GM11168 (cell line): ENCODE measurements around the gene PTPRC.

Experiments
- in situ Hi-C: fragments of 300-500 bp; cut with MboI; formaldehyde crosslinking; loops from one replicate; pipeline ENCODE4 v1.12.0; 2022; ENCODE audit warnings: low sequenced_read_pairs; ENCODE audit not compliant: unreplicated experiment

PTPRC gene

DNA sequence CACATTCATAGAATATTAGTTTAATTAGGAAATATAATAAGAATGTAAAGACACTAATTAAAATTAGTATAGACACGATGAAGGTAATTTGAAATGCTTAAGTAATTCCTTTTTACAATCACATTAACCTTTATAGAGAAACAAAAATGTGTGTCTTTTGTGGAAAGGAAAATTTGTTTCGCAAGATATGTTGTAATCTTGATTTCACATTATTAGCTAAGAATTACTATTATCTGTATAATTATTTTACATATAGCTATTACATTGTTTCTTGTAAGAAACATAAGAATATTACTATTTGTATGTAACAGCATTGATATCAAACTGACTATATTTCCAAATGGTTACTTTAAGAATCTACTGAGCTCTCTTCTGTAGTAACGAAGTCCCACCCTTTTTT is 111.2 kb downstream of the PTPRC start:
- in situ Hi-C loops: no loop called here

DNA sequence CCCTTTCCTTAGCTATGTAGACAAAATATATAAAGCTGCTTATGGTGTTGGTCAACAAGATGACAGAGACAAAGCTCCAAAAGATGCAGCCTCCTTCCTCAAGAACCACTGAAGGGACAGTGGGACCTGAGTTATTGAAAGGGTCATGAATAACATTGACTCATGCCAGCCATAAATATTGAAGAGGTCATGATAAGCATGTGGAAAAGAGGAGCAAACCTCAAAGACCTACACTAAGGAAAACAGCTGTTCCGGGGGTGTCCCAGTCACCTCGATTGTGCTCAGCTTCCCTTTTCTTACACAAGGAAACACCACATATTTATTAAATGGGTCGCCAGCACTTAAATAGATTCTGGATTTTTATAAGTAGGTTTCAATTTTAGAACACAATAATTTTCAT is 112.9 kb downstream of the PTPRC start:
- in situ Hi-C loops: no loop called here

DNA sequence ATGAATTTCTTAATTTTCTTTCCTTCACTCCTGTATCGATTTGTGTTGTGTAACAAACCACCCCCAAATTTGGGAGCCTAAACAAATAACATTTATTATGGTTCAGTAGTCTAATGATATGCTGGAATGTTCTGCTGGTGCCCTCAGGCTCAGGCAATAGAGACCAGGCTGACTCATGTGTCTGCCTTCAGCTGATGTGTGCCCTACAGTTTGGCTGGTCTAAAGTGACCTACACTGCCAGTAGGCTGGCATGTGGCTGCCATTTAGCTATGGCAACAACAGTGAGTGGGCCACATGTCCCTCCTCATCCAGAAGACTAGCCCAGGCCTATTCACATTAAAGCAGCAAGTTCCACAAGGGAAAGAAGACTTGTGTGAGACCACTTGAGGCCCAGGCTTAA is 115.8 kb downstream of the PTPRC start:
- in situ Hi-C loops: no loop called here

DNA sequence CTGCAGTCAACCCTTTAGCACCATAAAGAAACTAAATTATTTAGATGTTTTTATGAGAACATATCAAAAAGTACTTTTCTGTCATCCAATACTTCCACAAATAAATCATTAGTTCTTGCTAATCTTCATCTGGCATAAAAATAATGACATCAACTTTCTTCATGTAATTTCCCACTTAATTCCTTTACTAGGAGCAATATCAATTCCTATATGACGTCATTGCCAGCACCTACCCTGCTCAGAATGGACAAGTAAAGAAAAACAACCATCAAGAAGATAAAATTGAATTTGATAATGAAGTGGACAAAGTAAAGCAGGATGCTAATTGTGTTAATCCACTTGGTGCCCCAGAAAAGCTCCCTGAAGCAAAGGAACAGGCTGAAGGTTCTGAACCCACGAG is 116.9 kb downstream of the PTPRC start:
- in situ Hi-C loops: no loop called here

DNA sequence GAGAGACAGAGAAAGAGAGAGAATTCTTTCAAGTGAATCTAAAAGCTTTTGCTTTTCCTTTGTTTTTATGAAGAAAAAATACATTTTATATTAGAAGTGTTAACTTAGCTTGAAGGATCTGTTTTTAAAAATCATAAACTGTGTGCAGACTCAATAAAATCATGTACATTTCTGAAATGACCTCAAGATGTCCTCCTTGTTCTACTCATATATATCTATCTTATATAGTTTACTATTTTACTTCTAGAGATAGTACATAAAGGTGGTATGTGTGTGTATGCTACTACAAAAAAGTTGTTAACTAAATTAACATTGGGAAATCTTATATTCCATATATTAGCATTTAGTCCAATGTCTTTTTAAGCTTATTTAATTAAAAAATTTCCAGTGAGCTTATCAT is 117.6 kb downstream of the PTPRC start:
- in situ Hi-C loops: no loop called here

DNA sequence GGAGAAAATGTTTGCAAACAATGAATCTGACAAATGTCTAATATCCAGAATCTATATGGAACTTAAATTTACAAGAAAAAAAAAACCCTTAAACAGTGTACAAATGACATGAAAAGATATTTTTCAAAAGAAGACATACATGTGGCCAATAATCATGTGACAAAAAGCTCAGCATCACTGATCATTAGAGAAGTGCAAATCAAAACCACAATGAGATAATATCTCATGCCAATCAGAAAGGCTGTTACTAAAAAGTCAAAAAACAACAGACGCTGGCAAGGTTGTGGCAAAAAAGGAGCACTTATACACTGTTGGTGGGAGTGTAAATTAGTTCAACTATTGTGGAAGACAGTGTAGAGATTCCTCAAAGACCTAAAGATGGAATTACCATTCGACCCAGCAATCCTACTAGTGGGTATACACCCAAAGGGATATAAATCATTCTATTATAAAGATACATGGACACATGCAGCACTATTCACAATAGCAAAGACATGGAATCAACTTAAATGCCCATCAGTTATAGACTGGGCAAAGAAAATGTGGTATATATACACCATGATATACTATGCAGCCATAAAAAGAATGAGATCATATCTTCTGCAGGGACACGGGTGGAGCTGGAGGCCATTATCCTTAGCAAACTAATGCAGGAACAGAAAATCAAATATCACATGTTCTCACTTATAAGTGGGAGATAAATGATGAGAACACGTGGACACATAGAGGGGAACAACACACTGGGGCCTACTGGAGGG is 123.2 kb downstream of the PTPRC start:
- in situ Hi-C loops: no loop called here

DNA sequence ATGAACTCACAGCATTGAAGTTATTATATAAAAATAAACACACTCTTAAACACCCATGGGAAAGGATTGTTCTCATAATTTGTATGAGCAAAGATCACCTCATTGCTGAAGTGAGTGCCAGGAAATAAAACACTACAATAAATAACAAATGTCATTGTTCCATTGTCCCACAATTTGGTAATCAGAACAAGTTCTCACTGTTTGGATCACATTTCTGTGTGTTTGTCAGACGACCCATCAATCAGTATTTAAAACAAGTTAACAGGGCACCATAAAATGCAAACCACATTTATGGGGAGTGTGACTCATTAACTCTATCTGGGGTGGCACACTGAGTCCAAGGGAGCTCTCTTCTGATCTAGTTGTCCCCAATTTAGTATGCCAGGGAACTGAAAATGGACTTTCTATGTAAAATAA is 124.5 kb downstream of the PTPRC start:
- in situ Hi-C loops: no loop called here

DNA sequence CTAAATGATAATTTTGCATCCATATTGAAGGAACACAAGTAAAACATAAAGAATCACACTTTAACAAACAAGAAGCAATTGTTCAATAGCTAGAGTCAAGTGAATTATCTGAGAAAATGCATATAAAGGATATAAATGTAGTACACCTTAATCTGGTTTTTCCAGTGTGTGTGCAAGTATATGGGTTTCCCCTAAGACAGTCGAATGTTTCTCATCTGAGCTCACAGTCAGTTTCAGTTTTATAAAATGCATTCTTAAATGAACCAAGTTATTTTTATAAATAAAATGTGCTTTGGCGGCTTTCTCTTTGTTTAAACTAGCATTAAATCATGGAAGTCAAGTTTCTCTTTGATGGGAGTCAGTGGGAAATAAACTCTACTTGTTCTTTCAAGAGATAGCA is 125.9 kb downstream of the PTPRC start:
- in situ Hi-C loops: no loop called here

DNA sequence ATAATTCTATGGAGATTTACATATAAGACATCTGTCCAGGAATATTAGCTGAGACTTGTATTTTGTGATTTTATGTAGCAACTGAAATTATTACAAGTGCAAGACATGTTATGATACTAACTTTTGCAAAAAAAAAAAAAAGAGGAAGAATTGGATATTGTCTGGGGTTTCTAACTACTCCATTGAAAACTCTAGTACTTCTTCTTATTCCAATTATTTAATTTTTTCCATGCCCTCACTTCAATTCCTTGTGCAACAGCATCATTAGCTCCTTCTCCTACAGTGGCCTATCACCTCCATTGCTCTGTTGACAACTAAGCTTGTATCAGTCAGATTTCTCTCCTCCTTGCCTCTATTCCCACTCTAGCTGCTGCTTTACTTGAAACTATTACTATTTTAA is 126.6 kb downstream of the PTPRC start:
- in situ Hi-C loops: no loop called here

DNA sequence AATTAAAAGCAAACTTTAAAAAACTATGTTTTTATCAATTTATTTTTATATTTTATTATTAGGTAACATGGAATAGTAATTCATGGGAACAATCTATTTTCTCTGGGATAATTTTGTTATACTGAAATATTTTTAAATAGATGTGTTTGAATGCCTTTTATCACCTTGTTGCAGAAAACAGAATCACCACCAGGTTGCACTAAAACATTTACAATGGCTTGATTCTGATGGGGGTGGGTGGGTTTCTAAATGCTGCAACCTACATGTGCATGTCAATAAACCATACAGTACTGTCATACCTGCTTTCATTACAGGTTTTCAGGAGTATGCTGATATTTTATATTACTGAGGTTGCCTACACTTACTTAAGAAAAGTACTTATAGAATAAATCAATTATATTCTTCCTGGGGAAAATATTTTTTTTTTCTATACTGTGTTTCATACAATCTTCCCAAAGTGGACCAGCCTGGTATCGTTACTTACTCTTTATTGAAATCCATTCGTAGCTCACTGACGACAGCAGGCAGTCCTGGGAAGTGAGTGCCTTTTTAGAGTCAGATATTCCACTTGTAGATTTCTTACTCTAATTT is 132.8 kb downstream of the PTPRC start:
- in situ Hi-C loops: loop anchor here (10.0 kb wide), 2 partner anchors 333 to 473 kb away; no protein-coding TSS in a partner anchor

DNA sequence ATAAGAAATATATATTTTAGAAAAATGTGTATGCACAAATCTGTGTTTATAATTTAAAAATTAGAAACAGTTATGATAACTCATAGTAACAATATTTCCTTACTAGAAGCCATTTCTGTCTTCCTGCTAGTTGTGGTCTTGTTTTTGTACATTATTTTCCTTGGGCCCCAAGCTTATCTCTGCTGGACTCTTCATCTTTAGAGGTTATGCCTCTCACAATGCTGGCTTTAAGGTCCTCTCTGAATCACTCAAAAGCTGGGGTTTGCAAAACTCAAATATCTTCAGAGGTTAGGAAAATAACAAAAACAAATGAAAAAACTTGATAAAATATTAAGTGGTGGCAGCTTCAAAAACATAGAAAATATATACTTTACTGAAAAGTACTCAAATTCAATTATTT is 133.8 kb downstream of the PTPRC start:
- in situ Hi-C loops: loop anchor here (10.0 kb wide), 2 partner anchors 332 to 472 kb away; no protein-coding TSS in a partner anchor

DNA sequence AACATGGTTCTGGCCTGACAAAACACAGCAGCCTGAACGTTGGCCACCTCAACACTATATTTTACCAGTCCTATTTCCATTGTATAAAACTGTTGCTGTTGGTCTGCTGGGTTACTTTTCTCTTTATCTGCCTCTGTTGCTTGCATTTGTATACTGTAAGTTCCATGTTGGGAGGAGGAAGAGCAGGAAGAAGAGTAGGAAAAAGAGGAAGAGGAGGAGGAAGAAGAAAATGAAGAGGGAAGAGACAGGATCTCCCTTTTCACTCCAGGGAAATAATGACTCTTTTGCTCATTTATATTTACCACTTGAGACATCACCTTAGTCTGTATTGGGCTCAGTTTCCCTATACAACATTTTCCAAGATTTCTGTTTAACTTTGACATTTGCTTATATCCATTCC is 134.2 kb downstream of the PTPRC start:
- in situ Hi-C loops: loop anchor here (10.0 kb wide), 2 partner anchors 332 to 472 kb away; no protein-coding TSS in a partner anchor

DNA sequence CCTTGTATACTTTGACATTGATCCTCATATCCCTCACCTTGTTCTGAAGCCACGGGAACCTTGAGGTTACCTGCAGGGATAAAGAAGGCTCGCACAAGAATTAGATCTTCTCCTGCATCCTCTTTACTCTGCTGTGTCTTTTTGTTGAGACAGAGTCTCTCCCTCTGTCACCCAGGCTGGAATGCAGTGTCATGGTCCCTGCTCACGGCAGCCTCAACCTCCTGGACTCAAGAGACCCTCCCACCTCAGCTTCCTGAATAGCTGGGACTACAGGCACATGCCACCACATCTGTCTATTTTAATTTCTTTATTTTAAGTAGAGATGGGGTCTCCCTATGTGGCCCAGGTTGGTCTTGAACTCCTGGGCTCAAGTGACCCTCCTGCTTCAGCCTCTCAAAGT is 134.7 kb downstream of the PTPRC start:
- in situ Hi-C loops: loop anchor here (10.0 kb wide), 2 partner anchors 331 to 471 kb away; no protein-coding TSS in a partner anchor

DNA sequence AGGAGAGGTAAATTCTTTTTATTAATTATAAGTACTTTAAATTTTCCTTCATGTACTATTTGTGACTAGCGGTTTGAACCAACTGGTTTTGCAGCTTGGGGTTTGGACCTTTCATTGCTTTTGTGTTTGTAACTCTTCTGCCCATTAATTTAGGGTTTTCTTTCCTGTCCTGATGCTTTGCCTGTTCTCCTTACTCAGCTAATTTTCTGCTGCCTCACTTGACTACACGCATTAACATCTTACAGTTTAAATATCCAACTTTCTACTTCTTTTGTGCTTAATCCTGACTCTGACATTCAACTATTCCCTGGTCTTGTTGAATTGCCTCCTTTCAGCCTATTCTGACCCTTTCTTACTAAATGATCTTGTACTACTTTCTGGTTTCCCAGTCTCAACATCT is 135.6 kb downstream of the PTPRC start:
- in situ Hi-C loops: loop anchor here (10.0 kb wide), 2 partner anchors 330 to 470 kb away; no protein-coding TSS in a partner anchor

DNA sequence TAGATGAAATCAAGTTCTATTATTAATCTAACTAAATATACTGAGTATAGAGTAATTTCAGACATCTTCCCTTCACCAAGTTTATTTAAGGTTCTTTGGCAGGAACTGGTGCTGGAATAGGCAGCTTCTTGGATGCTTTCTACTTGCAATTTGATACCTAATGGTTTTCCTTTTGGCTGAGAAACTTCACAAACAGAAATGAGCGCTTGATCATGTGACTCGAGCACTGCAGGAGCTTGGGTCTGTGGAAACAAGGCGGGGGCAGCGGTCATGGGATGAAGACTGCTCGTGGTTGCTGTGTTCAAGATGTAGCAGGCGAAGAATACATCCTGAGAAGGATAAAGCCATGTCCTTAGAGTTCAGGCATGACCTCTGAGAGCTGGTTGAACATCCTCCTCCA is 136.8 kb downstream of the PTPRC start:
- in situ Hi-C loops: loop anchor here (10.0 kb wide), 2 partner anchors 329 to 469 kb away; no protein-coding TSS in a partner anchor

DNA sequence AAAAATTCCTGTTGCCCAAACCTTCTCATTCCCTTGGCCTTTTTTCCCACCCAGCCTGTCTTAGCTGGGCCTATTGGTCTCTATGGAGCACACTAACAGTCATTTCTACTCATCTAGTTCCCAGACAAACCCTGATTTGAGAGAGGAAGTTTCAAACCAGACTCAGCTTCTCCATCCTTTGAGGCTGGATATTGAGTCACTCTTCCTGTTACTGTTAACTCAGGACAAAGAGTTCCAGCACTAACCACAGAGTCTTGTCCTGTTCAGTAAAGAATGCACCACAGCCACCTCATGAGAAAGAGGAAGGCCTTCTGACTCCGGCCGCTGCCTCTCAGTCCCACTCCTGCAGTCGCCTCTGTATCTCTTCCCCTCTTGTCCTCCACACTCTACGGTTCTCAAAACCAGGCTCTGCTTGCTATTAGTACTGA is 137.8 kb downstream of the PTPRC start:
- in situ Hi-C loops: loop anchor here (10.0 kb wide), 2 partner anchors 328 to 468 kb away; no protein-coding TSS in a partner anchor

DNA sequence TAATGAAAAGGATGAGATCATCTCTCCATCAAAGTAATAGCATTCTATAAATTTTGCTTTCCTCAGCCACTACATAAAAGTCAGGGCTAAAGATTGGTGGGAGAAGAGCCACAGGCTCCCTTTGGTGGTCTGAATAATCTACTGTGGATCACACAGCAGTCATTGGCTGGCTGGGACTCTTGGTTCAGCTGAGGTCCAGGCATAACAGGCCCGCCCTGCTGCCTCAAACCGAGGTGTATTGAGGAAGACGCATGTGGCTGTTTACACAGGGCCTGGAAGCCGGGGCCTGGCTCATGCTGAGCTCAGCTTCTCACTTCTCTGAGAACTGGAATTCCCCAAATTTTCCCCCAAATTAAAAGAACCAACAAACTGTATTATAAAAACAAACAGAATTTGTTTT is 139.2 kb downstream of the PTPRC start:
- in situ Hi-C loops: loop anchor here (10.0 kb wide), 2 partner anchors 327 to 467 kb away; no protein-coding TSS in a partner anchor

DNA sequence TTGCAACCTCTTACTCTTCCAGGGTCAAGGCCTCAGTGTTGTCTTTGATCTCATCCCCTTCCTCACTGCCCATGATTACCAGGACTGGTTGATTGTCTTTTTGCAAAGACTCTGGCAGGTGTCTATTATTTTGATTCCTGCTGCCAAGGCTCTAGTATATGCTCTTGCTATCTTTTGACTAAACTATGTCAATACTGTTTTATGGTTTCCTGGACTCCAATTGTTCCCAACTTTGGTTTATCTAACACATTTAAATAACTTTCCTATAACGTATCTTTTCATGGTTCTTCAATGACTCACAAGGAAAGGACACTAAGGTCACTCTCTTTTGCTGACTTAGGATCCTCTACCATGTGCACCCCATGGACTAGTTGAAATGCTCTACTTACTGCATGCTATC is 141.5 kb downstream of the PTPRC start:
- in situ Hi-C loops: no loop called here

DNA sequence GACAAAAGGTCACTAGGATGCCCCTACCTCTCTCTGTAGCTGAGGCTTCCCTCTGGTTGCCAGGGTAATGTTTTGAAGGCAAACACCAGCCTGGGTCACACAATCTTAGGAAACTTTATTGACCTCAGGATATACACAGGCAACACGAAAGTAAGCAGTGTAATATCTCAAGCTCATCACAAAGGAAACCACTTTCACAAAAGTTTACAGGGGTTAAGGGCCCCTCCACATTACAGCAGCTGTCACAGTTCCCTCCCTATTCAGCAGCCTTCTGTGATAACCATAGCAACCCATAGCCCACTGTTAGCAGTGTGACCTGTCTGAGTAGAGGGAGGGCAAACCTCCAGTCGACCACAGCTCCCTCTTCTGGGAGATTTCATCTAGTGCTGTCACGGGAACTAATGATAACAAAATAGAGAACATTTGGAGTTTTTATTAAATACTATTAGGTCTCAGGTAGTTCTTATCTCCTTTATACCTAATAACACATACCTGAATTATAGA is 149.8 kb downstream of the PTPRC start:
- in situ Hi-C loops: no loop called here

DNA sequence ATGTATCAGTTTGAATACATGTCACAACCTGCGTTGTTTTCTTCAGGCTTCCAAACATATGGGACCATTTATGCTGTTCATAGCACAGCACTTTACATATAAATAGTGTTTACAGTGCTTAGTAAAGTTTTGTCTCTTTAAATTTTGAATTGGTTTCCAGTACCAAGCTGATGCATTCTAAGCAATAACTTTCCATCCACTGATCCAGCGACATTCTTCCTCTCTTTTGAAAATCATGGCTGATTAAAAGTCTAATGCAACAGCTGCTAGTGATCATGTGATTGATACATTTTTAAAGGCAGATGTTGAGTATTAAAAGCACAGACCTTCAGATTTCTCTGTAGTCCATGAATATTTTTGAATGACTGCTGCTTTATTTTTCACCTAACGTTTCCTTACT is 154.9 kb downstream of the PTPRC start:
- in situ Hi-C loops: no loop called here

DNA sequence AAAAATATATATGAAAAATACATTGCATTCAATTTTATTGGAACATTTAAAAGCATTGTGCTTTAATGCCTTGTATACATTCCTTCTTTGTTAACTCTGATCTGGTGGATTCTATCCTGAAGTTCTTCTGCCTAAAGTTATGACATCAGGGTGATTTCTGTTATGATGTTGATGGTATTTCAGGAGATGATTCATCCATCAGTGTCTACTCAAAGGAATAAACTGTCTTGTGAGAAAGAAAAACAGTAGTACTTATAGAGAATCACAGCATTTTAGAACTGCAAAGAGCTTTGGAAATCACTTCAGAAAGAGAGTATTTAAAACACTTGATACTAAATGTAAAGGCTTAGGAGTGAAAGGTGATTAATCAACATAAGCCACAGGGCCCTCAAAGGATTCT is 155.7 kb downstream of the PTPRC start:
- in situ Hi-C loops: no loop called here
